ENCODE measurements around the gene ADGRG2. TPM values are rescaled to one million over a fixed set of nuclear protein-coding genes. Genes with fewer than 3 reads are reported as not detected.
A peak's percentile ranks its signal among the peaks of the same experiment; 100 is the strongest.

ADGRG2 gene
- total RNA-seq, result 1 to 10 TPM in 3 of 4 donors, under 1 TPM in 1; 0.83 to 2.7 (median 2.1) TPM

- no peak for TF ChIP-seq EP300 (IDR thresholded peaks at IDR 0.05)
- no peak for TF ChIP-seq POLR2AphosphoS5 (IDR thresholded peaks at IDR 0.05)
- peak in 1 of 3 experiments; percentile 5 for TF ChIP-seq CTCF (IDR thresholded peaks at IDR 0.05)
- TF ChIP-seq POLR2A (IDR thresholded peaks at IDR 0.05; ENCODE audit: low read depth), result no peak
- peaks cover 0 to 11% (median 8%) of the 10 kb centered on the region in 4 donors for H3K4me1 ChIP-seq
- no peaks in the 10 kb centered on the region for H3K9me3 ChIP-seq
- H3K27me3 ChIP-seq, result peaks cover 0 to 24% (median 10%) of the 10 kb centered on the region in 4 donors
- H3K27ac ChIP-seq (replicated peaks in 1 of 4), result peak within 1 kb of the TSS in 1 of 4 donors; percentile 20
- WGBS, result no CpG with 5 or more reads among the region's 107 CpGs
- H3K4me3 ChIP-seq, result peak within 1 kb of the TSS; percentile 49 to 63 (median 49)
- intact Hi-C loops (cut with DNase I), result no loop called here
- H3K36me3 ChIP-seq, result no peaks in the 10 kb centered on the region
- DNase-seq (ENCODE audit: extremely low spot score), result no peak
These were observed at the start of gene ADGRG2 for GRCh38 chrX:19121898-19122640. Gene ADGRG2 (minus strand): TSS chrX:19122468. CDS start chrX:19068834, 53,634 bp downstream.

GRCh38 chrX:19168609-19169008, 46.3 kb upstream of the ADGRG2 start:
- intact Hi-C loops (cut with DNase I), result no loop called here
- Histone ChIP-seq H3K4me3 (no peak overlapping the region), H3K27ac (replicated peaks in 1 of 4) (no peak overlapping the region)

GRCh38 chrX:19162851-19163250, 40.6 kb upstream of the ADGRG2 start:
- TF ChIP-seq POLR2AphosphoS5 (IDR thresholded peaks at IDR 0.05), result no peak
- no peak for TF ChIP-seq CTCF (IDR thresholded peaks at IDR 0.05)
- TF ChIP-seq EP300 (IDR thresholded peaks at IDR 0.05), result no peak
- no peak for TF ChIP-seq POLR2A (IDR thresholded peaks at IDR 0.05; ENCODE audit: low read depth)
- Histone ChIP-seq H3K27me3 (no peaks in the 10 kb centered on the region), H3K36me3 (no peaks in the 10 kb centered on the region), H3K4me1 (no peaks in the 10 kb centered on the region), H3K4me3 (no peak overlapping the region), H3K9me3 (no peaks in the 10 kb centered on the region), H3K27ac (replicated peaks in 1 of 4) (no peak overlapping the region)
- 68% methylated on average over 8 of the region's 8 CpGs for WGBS
- DNase-seq (ENCODE audit: extremely low spot score), result no peak
- intact Hi-C loops (cut with DNase I), result no loop called here

More at GRCh38 chrX:19168609-19169008, 46.3 kb upstream of the ADGRG2 start:
- 66% methylated on average over 5 of the region's 5 CpGs for WGBS
- no peak for TF ChIP-seq POLR2AphosphoS5 (IDR thresholded peaks at IDR 0.05)
- no peak for TF ChIP-seq EP300 (IDR thresholded peaks at IDR 0.05)
- TF ChIP-seq POLR2A (IDR thresholded peaks at IDR 0.05; ENCODE audit: low read depth), result no peak
- no peak for TF ChIP-seq CTCF (IDR thresholded peaks at IDR 0.05)
- no peaks in the 10 kb centered on the region for H3K36me3 ChIP-seq
- no peaks in the 10 kb centered on the region for H3K27me3 ChIP-seq
- peaks cover 0 to 3% (median 0%) of the 10 kb centered on the region in 4 donors for H3K9me3 ChIP-seq
- H3K4me1 ChIP-seq, result no peaks in the 10 kb centered on the region
- DNase-seq (ENCODE audit: extremely low spot score), result no peak

- H3K4me3 ChIP-seq, result no peak overlapping the region
- no peaks in the 10 kb centered on the region for H3K27me3 ChIP-seq
- 50% methylated on average over 4 of the region's 4 CpGs for WGBS
- no peak overlapping the region for H3K27ac ChIP-seq (replicated peaks in 1 of 4)
- no peak for TF ChIP-seq EP300 (IDR thresholded peaks at IDR 0.05)
- TF ChIP-seq POLR2AphosphoS5 (IDR thresholded peaks at IDR 0.05), result no peak
- no peak for TF ChIP-seq POLR2A (IDR thresholded peaks at IDR 0.05; ENCODE audit: low read depth)
- no peak for TF ChIP-seq CTCF (IDR thresholded peaks at IDR 0.05)
- H3K4me1 ChIP-seq, result no peaks in the 10 kb centered on the region
- H3K36me3 ChIP-seq, result no peaks in the 10 kb centered on the region
- no peaks in the 10 kb centered on the region for H3K9me3 ChIP-seq
- intact Hi-C loops (cut with DNase I), result no loop called here
- no peak for DNase-seq (ENCODE audit: extremely low spot score)
These were observed 33.9 kb upstream of the ADGRG2 start for GRCh38 chrX:19156186-19156585.

All from esophagus muscularis mucosa (tissue), 4 donors.